ENCODE data around the gene EIF3I.

The EIF3I gene

GRCh38 chr1:32272557-32273390, 50.6 kb downstream of the EIF3I start:
- no peak for DNase-seq

GRCh38 chr1:32273391-32274208, 51.4 kb downstream of the EIF3I start:
- DNase-seq: peak; percentile 70

- no peak for DNase-seq
Observed at GRCh38 chr1:32274646-32275340, 52.6 kb downstream of the EIF3I start.

- DNase-seq: no peak
Observed at GRCh38 chr1:32275424-32275823, 53.2 kb downstream of the EIF3I start.

- no peak for DNase-seq
Observed at GRCh38 chr1:32276032-32276782, 54.0 kb downstream of the EIF3I start.
